ENCODE data around the gene PACS2. TPM values are rescaled to one million over a fixed set of nuclear protein-coding genes. Genes with fewer than 3 reads are reported as not detected.

The PACS2 gene
- total RNA-seq, 2 donors from 2014 or later: 24.9 to 26.3 TPM

Other genes starting within 250 kb of the PACS2 start
- 10 to 100 TPM; 80.9 to 88.3 TPM for gene GPR132, start 249.3 kb upstream of the PACS2 start, total RNA-seq
- 1 to 10 TPM; 5.9 to 7.1 TPM for gene JAG2, start 146.0 kb upstream of the PACS2 start, total RNA-seq
- 10 to 100 TPM; 10.2 to 23.4 TPM for gene NUDT14, start 133.4 kb upstream of the PACS2 start, total RNA-seq
- 10 to 100 TPM; 42.3 to 52.9 TPM for gene BTBD6, start 66.2 kb upstream of the PACS2 start, total RNA-seq
- 10 to 100 TPM; 43.4 to 76.5 TPM for gene BRF1, start 13.7 kb upstream of the PACS2 start, total RNA-seq
- gene TEX22, start 83.8 kb downstream of the PACS2 start, total RNA-seq: 1 to 10 TPM; 2.7 to 3.7 TPM
- gene MTA1, start 105.1 kb downstream of the PACS2 start, total RNA-seq: 100 to 1,000 TPM in 1 of 2 donors, 10 to 100 TPM in 1; 93.4 to 252 TPM
- 1 to 10 TPM in 1 of 2 donors, under 1 TPM in 1; 0.98 to 2.2 TPM for gene CRIP2, start 160.1 kb downstream of the PACS2 start, total RNA-seq
- 10 to 100 TPM; 39.0 to 82.7 TPM for gene CRIP1, start 172.1 kb downstream of the PACS2 start, total RNA-seq
- 10 to 100 TPM; 25.1 to 59.2 TPM for gene TEDC1, start 176.5 kb downstream of the PACS2 start, total RNA-seq
- 1 to 10 TPM; 1.8 to 4.2 TPM for gene TMEM121, start 211.8 kb downstream of the PACS2 start, total RNA-seq